A673 (cell line): ENCODE measurements around the gene EIF2AK2.

Experiments
- EZH2 ChIP-seq: fragments of 200-600 bp; sonication (generic); IDR thresholded peaks from 2 replicates; pipeline ENCODE4 v1.6.1; 2017; ENCODE audit warnings: borderline replicate concordance, low read depth, mild to moderate bottlenecking, mixed read lengths, antibody characterized with exemption, low read length; ENCODE audit not compliant: poor library complexity, severe bottlenecking
- TF ChIP-seq, protein P1 (sequence below): fragments of 300-800, 200-600 bp; sonication (generic); conservative IDR thresholded peaks from 2 replicates; pipeline ENCODE4 v1.5.1; 2017; ENCODE audit warnings: low read depth, mild to moderate bottlenecking, antibody characterized with exemption, low read length, moderate library complexity, mixed read lengths

DNA sequence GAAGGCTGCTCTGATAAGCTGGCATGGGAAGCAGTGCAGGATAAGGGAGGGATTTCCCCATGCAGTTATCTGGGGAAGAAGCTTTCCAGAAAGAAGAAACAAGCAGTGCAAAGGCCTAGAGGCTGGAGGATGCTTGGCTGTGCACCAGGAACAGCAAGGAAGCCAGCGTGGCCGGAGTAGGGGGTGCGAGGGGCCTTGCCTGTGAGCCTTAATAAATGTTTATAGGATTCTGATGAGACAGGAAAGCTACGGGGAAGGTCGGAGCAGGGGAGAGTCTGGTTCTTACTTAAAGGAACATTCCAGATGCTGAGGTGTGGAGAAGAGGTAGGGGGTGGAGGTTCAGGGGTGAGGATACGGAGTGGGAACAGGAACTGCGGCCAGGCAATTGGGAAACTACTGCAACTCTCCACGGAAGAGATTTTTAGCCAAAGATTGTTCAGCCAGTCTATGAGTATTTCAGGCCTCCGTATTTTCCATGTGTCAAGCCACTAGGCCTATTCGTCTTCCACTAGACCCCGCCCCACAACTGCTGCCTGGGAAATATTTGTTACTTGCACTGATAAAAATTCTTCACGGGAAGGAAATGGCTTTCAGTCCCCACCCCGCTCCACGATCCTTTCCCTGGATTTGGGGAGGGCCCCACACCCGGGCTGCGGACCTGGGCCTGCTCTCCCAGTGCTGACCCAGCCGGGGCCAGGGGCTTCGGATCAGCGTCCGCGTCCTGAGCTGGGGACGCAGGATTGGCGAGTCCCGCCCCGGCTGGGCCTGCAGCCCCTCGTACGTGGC is 516 bp downstream of the EIF2AK2 start:
- TF ChIP-seq, protein P1, sequence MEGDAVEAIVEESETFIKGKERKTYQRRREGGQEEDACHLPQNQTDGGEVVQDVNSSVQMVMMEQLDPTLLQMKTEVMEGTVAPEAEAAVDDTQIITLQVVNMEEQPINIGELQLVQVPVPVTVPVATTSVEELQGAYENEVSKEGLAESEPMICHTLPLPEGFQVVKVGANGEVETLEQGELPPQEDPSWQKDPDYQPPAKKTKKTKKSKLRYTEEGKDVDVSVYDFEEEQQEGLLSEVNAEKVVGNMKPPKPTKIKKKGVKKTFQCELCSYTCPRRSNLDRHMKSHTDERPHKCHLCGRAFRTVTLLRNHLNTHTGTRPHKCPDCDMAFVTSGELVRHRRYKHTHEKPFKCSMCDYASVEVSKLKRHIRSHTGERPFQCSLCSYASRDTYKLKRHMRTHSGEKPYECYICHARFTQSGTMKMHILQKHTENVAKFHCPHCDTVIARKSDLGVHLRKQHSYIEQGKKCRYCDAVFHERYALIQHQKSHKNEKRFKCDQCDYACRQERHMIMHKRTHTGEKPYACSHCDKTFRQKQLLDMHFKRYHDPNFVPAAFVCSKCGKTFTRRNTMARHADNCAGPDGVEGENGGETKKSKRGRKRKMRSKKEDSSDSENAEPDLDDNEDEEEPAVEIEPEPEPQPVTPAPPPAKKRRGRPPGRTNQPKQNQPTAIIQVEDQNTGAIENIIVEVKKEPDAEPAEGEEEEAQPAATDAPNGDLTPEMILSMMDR: no peak
- TF ChIP-seq EZH2: no peak
